H1 (cell line): ENCODE measurements around the gene VPS13C. TPM values are rescaled to one million over a fixed set of nuclear protein-coding genes. Genes with fewer than 3 reads are reported as not detected.

Experiments
- BCL11A ChIP-seq, 2 experiments: IDR thresholded peaks; one replicate each; pipeline ENCODE4 v1.6.1; 2011; ENCODE audit warnings: low read depth in 2 of 2, low read length in 2 of 2, mild to moderate bottlenecking in 2 of 2
- SP1 ChIP-seq: IDR thresholded peaks from 2 replicates; pipeline ENCODE4 v1.6.1; 2011; ENCODE audit warnings: low read depth, low read length
- polyA plus RNA-seq, 7 experiments: library from polyadenylated mRNA; depleted of rRNA in 3 of 7; stranded (reverse) in 5 of 7; unstranded in 2 of 7; fragments of >200 nt in 5 of 7; fragments of 200-250 nt in 2 of 7; gene quantifications; 1 replicate in 5 of 7; 2 replicates in 1 of 7; 4 replicates in 1 of 7; pipeline versions ENCODE4 v1.2.1 to v1.2.3, GENCODE V29; 2011 to 2013; ENCODE audit warnings: missing spikeins in 2 of 7, mixed read lengths in 2 of 7
- total RNA-seq: library from RNA; stranded (reverse); fragmentation: NEBNext Ultra II Directional; extraction: Animal tissue kit (Norgen Biotek cat#: 25700); gene quantifications from 2 replicates; pipeline ENCODE4 v1.2.1, GENCODE V29; 2021

VPS13C gene
- total and polyA plus RNA-seq, 2 of the 8 experiments (the other 6 are each of a cell fraction or from before 2014, with no cell fraction given): 4.8 to 18.8 TPM

DNA sequence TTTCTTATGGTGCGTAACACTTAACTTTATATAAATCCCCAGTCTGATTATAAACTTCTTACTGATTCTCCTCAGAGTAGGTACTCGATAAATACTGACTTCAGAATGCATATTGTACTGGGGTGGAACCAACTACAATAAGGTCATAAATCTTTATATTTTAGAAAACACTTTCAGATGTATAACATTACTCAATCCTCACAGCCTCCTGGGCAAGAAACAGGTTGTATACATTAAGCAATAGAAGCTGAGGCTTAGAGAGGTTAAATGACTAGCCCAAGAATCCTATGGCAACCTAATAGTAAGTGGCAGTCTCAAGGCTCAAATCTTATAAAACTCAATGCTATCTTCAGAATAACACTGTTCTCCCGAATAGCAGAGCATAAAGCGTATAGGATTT lies 9.1 kb downstream of the VPS13C start (continued):
- TF ChIP-seq SP1: no peak
- no peak for TF ChIP-seq BCL11A (IDR thresholded peaks at IDR 0.05; ENCODE audit: low read depth in 2 of 2, low read length in 2 of 2)
